HG02981 (cell line): Measurements from ENCODE around the gene RPRML.

ENCODE experiments used
- ATAC-seq: cut with Tn5 transposase; IDR thresholded peaks from one replicate; pipeline ENCODE4 v1.9.1; 2021; ENCODE audit warnings: mild to moderate bottlenecking, moderate library complexity; ENCODE audit not compliant: unreplicated experiment

RPRML gene

GRCh38 chr17:46948544-46948943 is 30.5 kb downstream of the RPRML start:
- ATAC-seq: no peak

DNA sequence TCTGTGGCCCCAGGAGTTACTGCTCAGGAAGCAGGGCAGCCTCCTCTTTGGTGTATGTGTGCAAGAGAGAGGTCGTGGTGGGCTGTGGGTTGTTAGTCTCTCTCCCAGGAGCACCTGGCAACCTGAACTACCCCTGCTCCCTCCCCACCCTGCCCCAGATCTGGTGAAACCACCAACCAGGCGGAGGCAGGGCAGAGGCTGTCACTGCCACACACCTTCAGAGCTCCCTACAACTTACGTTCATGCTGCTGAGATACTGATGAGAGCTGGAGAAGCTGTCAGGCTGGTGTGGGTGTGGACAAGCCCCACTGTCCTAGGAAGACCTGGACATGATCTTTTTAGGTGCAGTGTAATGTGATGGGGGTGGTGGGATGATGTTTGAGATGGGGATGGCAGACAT is 31.8 kb downstream of the RPRML start:
- no peak for ATAC-seq

DNA sequence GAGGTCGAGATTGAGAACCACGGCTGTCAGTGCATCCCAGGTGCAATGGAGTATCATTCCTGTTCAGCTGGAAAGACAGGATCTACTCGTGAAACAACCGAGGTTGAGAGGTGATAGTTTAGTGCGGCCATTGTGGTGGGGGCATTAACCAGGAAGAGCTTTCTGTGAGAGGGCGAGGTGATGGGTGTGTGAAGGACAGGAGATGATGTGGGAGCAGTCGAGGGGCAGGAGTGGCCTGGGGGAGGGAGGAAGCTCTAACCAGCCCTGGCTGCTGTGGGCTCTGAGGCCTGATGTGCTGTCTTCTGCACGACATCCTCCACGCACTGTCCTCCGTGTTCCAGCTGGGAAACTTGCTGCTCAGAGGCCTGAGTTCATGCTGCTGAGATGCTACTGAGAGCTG is 34.1 kb downstream of the RPRML start:
- ATAC-seq: no peak

DNA sequence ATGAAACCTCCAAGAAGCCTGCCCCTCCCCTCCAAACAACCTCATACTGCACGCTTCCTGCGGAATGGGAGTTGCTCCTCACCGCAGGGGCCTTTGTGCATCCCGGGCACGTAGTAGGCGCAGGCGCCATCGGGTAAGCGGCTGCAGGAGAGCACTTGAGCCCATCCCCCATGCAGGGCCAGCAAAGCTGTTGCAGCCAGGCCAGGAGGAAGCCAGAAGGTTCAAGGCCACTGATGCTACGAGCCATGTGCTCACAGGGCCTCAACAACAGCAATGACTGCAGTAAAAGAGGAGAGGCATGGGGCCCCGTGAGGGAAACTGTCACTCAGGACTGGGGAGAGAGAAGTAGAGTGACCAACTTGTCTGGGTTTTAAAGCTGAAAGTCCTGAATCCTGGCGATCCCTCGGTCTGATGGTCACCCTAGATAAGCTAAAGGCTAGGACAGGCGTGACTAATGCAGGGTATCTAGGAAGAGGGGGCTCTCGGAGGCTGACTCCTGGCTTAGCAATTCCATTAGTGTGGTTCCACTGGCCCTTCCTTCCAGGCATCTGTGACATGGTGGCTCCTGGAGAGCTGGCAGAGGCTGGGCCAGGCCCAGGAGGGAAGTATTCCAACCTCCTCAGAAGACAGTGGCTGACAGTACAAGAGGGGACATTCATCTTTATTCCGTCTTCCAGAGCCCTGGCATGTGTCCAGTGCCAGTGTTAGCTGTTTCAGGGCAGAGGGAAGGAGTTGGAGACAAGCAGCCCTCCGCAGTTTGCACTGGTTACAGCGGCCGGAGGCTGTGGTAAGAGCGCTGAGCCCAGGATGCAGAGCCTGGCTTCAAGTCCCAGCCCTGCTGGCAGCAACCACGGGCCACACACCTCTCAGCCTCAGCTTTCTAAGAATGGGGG is 35.3 kb downstream of the RPRML start:
- no peak for ATAC-seq

- no peak for ATAC-seq
These were observed 35.9 kb downstream of the RPRML start for GRCh38 chr17:46943218-46943500.

DNA sequence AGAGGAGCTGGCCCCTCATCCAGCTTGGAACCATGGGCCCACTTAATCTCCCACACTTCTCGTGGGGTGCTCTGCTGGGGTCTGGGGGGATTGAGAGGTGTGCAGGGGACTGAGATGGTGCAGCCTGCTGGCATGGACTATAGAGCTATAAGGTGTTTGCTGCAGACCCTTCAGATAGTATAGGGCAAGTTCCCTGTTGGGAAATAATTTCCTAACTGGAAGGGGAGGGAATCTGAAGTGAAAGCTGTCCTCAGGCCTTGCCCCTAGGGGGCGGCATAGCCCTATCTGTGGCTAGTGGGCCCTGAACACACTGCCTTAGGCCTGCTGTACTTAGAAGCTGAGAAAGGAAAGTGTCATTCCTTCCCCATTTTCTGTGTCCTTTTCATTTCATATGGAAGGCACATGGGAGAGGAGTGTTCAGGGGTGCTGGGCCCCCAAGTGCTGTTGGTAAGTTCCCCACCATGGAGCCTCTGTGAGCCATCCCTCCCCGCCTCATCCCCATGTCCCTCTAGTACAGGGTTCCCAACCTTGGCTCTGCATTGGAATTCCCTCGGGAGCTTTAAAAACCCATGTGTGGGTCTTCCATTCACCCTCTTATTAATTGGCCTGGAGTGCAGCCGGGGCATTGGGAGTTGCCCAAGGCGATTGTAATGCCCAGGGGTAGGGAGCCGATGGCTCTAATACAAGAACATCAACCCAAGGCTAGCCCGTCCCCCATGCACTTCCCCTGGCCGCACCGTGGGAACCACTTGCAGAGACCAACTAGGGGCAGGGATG is 36.4 kb downstream of the RPRML start:
- no peak for ATAC-seq

DNA sequence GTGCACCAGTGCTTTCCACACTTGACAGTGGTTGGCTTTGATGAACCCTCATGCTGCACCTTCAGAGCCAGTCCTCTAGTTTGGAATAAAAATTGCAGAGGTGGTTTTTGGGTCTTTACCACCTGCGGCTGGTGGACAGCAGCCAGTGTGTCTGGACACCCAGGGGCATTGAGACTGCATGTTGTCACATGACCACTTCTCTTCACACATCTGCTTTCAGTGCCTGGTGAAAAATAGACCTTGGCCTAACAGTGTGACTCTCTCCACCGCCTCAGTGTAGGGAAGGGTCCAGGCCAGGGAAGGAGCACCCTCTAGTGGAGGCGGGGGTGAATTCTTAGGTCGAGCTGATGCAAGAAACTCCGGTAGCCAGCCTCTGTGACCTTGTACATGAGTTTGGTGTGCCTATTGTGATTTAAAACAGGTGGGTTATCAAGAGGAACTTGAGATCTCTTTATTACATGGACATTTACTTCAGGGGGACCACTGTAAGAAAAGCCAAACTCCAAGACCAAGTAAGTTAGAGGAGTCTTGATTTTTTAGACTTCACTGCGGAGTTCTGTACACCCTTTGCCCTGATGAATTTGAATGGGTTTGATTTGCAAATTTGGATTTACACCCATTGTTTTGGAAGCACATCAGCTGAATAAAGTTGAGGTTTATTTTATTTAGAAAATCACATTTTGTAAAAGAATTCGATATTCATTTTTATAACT is 38.2 kb downstream of the RPRML start:
- no peak for ATAC-seq

- ATAC-seq: no peak
These were observed 43.3 kb downstream of the RPRML start for GRCh38 chr17:46935658-46936266.

- no peak for ATAC-seq
These were observed 47.5 kb downstream of the RPRML start for GRCh38 chr17:46931596-46931995.

DNA sequence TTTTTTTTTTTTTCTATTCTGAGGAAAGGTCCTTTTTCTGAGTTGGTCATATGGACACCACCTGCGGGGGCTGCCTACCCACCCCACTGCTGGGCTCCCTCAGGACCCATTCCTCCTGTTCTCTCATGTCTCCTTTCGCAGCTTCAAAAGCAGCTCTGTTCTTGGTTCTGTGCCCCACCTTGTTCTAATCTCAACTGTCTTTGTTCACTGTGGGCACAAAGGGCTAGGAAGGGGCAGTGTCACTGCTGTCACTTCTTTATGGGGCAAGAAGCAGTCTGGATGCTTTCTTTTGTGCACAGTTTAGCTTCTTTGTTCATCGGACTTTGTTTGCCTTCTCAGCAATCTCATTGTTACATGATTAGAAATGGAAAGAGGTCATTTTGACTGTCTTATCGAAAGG is 49.0 kb downstream of the RPRML start:
- ATAC-seq: no peak

DNA sequence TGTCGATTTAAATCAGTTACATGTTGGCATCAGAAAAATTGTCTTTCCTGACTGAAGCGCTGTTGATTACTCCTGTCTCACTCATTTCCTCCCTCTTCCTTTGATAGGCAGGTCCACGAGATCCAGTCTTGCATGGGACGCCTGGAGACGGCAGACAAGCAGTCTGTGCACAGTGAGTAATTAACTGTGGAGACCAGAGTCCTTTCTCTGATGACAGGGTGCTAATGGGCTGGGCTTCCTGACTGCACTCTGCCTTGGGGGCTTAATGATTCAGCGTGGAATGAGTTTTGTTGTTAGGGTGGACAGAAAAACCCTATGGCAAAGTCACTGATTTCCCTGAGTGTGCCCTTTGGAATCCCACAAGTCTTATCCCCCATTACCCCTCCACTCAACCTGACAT is 49.6 kb downstream of the RPRML start:
- ATAC-seq: no peak

GRCh38 chr17:46928467-46929261 is 50.4 kb downstream of the RPRML start:
- ATAC-seq: no peak
